Pancreas (tissue), 10 donors: ENCODE results near the gene TRAPPC1. TPM values are rescaled to one million over a fixed set of nuclear protein-coding genes. Genes with fewer than 3 reads are reported as not detected.

Experiments used
- ATAC-seq, 4 donors: fragments of 200-7000 bp; cut with Tn5 transposase; one replicate each; pipeline versions ENCODE4 v1.8.0 to v1.9.1; 2020; ENCODE audit warnings: mild to moderate bottlenecking in 4 of 4, moderate library complexity in 4 of 4
- DNase-seq, 6 donors: peaks; one replicate each; pipeline ENCODE4 v3.0.0-alpha.2; 2020
- FAIRE-seq: peaks from 2 replicates; lab custom pipeline; 2012; peaks lifted over from hg19 to GRCh38; lab: Jason Lieb, UNC
- H3K27ac ChIP-seq, 4 donors: fragments of 200-600 bp; sonication (generic); 1 replicate in 3 of 4; 2 replicates in 1 of 4; pipeline versions ENCODE4 v1.5.0 to v1.8.0; 2020
- H3K27me3 ChIP-seq, 4 donors: fragments of 200-600 bp; one replicate each; pipeline ENCODE4 v1.8.0; 2021
- H3K36me3 ChIP-seq, 3 donors: fragments of 200-600 bp; sonication (generic) in 1 of 3; one replicate each; pipeline versions ENCODE4 v1.5.0 to v1.8.0; 2020 to 2021
- H3K4me1 ChIP-seq, 3 donors: fragments of 200-600 bp; one replicate each; pipeline ENCODE4 v1.8.0; 2021
- H3K4me3 ChIP-seq, 4 donors: fragments of 200-600 bp; sonication (generic) in 2 of 4; one replicate each; pipeline versions ENCODE4 v1.5.0 to v1.8.0; 2020 to 2021
- H3K9me3 ChIP-seq, 4 donors: fragments of 200-600 bp; one replicate each; pipeline ENCODE4 v1.8.0; 2021
- WGBS, 2 donors: extraction: QIAGEN DNeasy Blood & Tissue Kit; methylation state at CpG; one replicate each; pipeline ENCODE4 v1.1.7; 2013; 5-methylcytosine and 5-hydroxymethylcytosine counted together
- intact Hi-C, 3 donors: fragments of 100-400 bp; cut with DNase I; formaldehyde crosslinking; loops; one replicate each; pipeline versions ENCODE4 v1.11.1 to v1.14.2; 2022
- polyA plus RNA-seq, 2 donors: library from polyadenylated mRNA; stranded (reverse); fragments of 200-250 nt; gene quantifications; one replicate each; pipeline ENCODE4 v1.2.3, GENCODE V29; 2013
- total RNA-seq, 6 donors: library from RNA; stranded (reverse); fragmentation: NEBNext Ultra II Directional in 4 of 6; extraction: Animal tissue kit (Norgen Biotek cat#: 25700) in 4 of 6; gene quantifications; one replicate each; pipeline versions ENCODE4 v1.2.1 to v1.2.4, GENCODE V29; 2021 to 2023
- TF ChIP-seq, protein P1 (sequence below), 4 donors: fragments of 200-600 bp; sonication (generic) in 3 of 4; IDR thresholded peaks; one replicate each; pipeline versions ENCODE4 v1.5.0 to v1.8.0; 2021; ENCODE audit warnings: antibody characterized with exemption in 4 of 4
- donor health status: healthy with polysubstance abuse.
- donor health status: DM: no; HTN: no; CAD: no; lungs with moderate emphysema.
- donor health status: DM: no; HTN: no; CAD: no.
- donor health status: control.
- donor health status: control.
- donor health status: Bipolar disorder and iron deficiency.
- donor health status: DM: yes; HTN: yes; CAD: no.
- donor health status: DM: no; HTN: no; CAD: no.
- donor health status: DM: no; HTN: no; CAD: no.
- donor health status: DM: yes; HTN: yes; CAD: no.

Gene TRAPPC1
- total and polyA plus RNA-seq, 8 donors: 27.3 to 67.1 (median 49.1) TPM

DNA sequence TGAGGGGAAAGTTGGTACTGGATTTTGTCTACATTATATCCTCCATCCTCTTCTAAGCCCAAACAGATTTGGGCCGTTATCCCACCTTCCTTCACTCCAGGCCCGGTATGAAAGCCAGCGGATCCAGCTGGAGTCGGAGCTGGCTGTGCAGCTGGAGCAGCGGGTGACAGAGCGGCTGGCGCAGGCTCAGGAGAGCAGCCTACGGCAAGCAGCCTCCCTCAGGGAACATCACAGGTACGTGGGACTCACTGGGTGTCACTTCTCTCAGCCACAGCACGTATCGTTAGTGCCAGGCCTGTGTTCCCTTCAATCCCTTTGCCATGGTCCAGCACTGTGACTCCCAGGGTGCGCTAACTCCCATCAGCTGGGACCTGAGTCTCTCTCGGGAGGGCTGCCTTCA lies 11.5 kb upstream of the TRAPPC1 start:
- Histone ChIP-seq H3K36me3 (peaks cover 2 to 59% (median 10%) of the 10 kb centered on the region in 3 donors), H3K9me3 (no peaks in the 10 kb centered on the region), H3K27ac (no peak overlapping the region), H3K4me3 (no peak overlapping the region), H3K4me1 (no peaks in the 10 kb centered on the region), H3K27me3 (no peaks in the 10 kb centered on the region)
- DNase-seq: no peak
- ATAC-seq: no peak
- no peak for FAIRE-seq
- TF ChIP-seq, protein P1, sequence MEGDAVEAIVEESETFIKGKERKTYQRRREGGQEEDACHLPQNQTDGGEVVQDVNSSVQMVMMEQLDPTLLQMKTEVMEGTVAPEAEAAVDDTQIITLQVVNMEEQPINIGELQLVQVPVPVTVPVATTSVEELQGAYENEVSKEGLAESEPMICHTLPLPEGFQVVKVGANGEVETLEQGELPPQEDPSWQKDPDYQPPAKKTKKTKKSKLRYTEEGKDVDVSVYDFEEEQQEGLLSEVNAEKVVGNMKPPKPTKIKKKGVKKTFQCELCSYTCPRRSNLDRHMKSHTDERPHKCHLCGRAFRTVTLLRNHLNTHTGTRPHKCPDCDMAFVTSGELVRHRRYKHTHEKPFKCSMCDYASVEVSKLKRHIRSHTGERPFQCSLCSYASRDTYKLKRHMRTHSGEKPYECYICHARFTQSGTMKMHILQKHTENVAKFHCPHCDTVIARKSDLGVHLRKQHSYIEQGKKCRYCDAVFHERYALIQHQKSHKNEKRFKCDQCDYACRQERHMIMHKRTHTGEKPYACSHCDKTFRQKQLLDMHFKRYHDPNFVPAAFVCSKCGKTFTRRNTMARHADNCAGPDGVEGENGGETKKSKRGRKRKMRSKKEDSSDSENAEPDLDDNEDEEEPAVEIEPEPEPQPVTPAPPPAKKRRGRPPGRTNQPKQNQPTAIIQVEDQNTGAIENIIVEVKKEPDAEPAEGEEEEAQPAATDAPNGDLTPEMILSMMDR (IDR thresholded peaks at IDR 0.05): no peak
- intact Hi-C loops: no loop called here
- WGBS, 2 donors: 92 to 96% methylated on average over 13 of the region's 13 CpGs

GRCh38 chr17:7940743-7941142 lies 9.0 kb upstream of the TRAPPC1 start:
- FAIRE-seq (no peak), DNase-seq (no peak), ATAC-seq (no peak)
- no peak overlapping the region for H3K4me3 ChIP-seq
- H3K27me3 ChIP-seq: no peaks in the 10 kb centered on the region
- no peak overlapping the region for H3K27ac ChIP-seq
- TF ChIP-seq, protein P1 (IDR thresholded peaks at IDR 0.05): no peak
- no peaks in the 10 kb centered on the region for H3K4me1 ChIP-seq
- 89 to 93% methylated on average over 6 of the region's 6 CpGs for WGBS, 2 donors
- H3K9me3 ChIP-seq: no peaks in the 10 kb centered on the region
- intact Hi-C loops: no loop called here
- peaks cover under 1 to 54% (median 7%) of the 10 kb centered on the region in 3 donors for H3K36me3 ChIP-seq

GRCh38 chr17:7940034-7940433 lies 8.3 kb upstream of the TRAPPC1 start:
- FAIRE-seq: no peak
- Histone ChIP-seq H3K4me1 (no peaks in the 10 kb centered on the region), H3K4me3 (no peak overlapping the region), H3K36me3 (peaks cover 0 to 47% (median 7%) of the 10 kb centered on the region in 3 donors), H3K9me3 (no peaks in the 10 kb centered on the region), H3K27me3 (no peaks in the 10 kb centered on the region), H3K27ac (no peak overlapping the region)
- TF ChIP-seq, protein P1 (IDR thresholded peaks at IDR 0.05): no peak
- no peak for ATAC-seq
- 91 to 95% methylated on average over 4 of the region's 4 CpGs for WGBS, 2 donors
- no peak for DNase-seq
- intact Hi-C loops: no loop called here

- Histone ChIP-seq H3K27ac (no peak overlapping the region), H3K36me3 (peaks cover 0 to 22% (median 0%) of the 10 kb centered on the region in 3 donors), H3K4me1 (peaks cover 0 to 13% (median 8%) of the 10 kb centered on the region in 3 donors), H3K27me3 (no peaks in the 10 kb centered on the region), H3K4me3 (no peak overlapping the region), H3K9me3 (no peaks in the 10 kb centered on the region)
- DNase-seq (no peak), ATAC-seq (no peak), FAIRE-seq (no peak)
- TF ChIP-seq, protein P1 (IDR thresholded peaks at IDR 0.05): no peak
- intact Hi-C loops: no loop called here
Observed at GRCh38 chr17:7935859-7936258, 4.1 kb upstream of the TRAPPC1 start.

GRCh38 chr17:7932949-7933348 lies 1.2 kb upstream of the TRAPPC1 start:
- Histone ChIP-seq H3K9me3 (no peaks in the 10 kb centered on the region), H3K27ac (no peak overlapping the region), H3K4me3 (peak overlapping the region; percentile 56 to 90 (median 70)), H3K36me3 (peaks cover 0 to 7% (median 0%) of the 10 kb centered on the region in 3 donors), H3K4me1 (peaks cover 0 to 13% (median 11%) of the 10 kb centered on the region in 3 donors), H3K27me3 (no peaks in the 10 kb centered on the region)
- ATAC-seq (peak in 3 of 4 donors; percentile 18 to 29 (median 24)), DNase-seq (peak in 2 of 6 donors; percentile 32 to 45), FAIRE-seq (no peak)
- intact Hi-C loops: no loop called here
- TF ChIP-seq, protein P1 (IDR thresholded peaks at IDR 0.05): no peak
- WGBS, 2 donors: 9 to 10% methylated on average over 16 of the region's 16 CpGs
